ENCODE data around the gene HAO2. TPM values are rescaled to one million over a fixed set of nuclear protein-coding genes. Genes with fewer than 3 reads are reported as not detected.
"Not testable (repeated sequence)": the region's sequence is repeated elsewhere in the genome, so short reads cannot be mapped to it uniquely, and the experiment has no call there.

HAO2 gene
- total and polyA plus RNA-seq, 4 donors = not detected

GRCh38 chr1:119332622-119333021 is 36.0 kb upstream of the HAO2 start:
- Histone ChIP-seq H3K9ac (ENCODE audit: insufficient read depth in 1 of 2, low read length in 2 of 2) (no peak overlapping the region), H3K4me3 (no peak overlapping the region), H3K27ac (ENCODE audit: low read depth in 1 of 2, low read length in 1 of 2) (no peak overlapping the region), H3K36me3 (ENCODE audit: control insufficient read depth in 4 of 4, insufficient read depth in 4 of 4, low read length in 4 of 4) (no peaks in the 10 kb centered on the region), H3K27me3 (ENCODE audit: control insufficient read depth in 3 of 3, insufficient read depth in 3 of 3, low read length in 2 of 3) (no peaks in the 10 kb centered on the region), H3K9me3 (ENCODE audit: control insufficient read depth in 4 of 4, insufficient read depth in 3 of 4, low read length in 3 of 4) (no peaks in the 10 kb centered on the region), H3K4me1 (ENCODE audit: control insufficient read depth in 5 of 5, insufficient read depth in 5 of 5, low read length in 5 of 5) (peaks cover 0 to 5% (median 0%) of the 10 kb centered on the region in 5 donors)
- DNase-seq = no peak
- no peak for TF ChIP-seq CTCF (IDR thresholded peaks at IDR 0.05; ENCODE audit: control extremely low read depth, extremely low read depth)
- ATAC-seq (ENCODE audit: insufficient read depth, low FRiP score) = no peak
- 72 to 78% methylated on average over 6 of the region's 6 CpGs for WGBS, 2 donors

GRCh38 chr1:119333163-119333896 is 35.3 kb upstream of the HAO2 start:
- Histone ChIP-seq H3K27ac (ENCODE audit: low read depth in 1 of 2, low read length in 1 of 2) (no peak overlapping the region), H3K4me3 (no peak overlapping the region), H3K36me3 (ENCODE audit: control insufficient read depth in 4 of 4, insufficient read depth in 4 of 4, low read length in 4 of 4) (no peaks in the 10 kb centered on the region), H3K4me1 (ENCODE audit: control insufficient read depth in 5 of 5, insufficient read depth in 5 of 5, low read length in 5 of 5) (peaks cover 0 to 3% (median 0%) of the 10 kb centered on the region in 5 donors), H3K9me3 (ENCODE audit: control insufficient read depth in 4 of 4, insufficient read depth in 3 of 4, low read length in 3 of 4) (peaks cover 0 to 2% (median 0%) of the 10 kb centered on the region in 4 donors), H3K27me3 (ENCODE audit: control insufficient read depth in 3 of 3, insufficient read depth in 3 of 3, low read length in 2 of 3) (no peaks in the 10 kb centered on the region), H3K9ac (ENCODE audit: insufficient read depth in 1 of 2, low read length in 2 of 2) (no peak overlapping the region)
- no peak for TF ChIP-seq CTCF (IDR thresholded peaks at IDR 0.05; ENCODE audit: control extremely low read depth, extremely low read depth)
- DNase-seq (no peak), ATAC-seq (ENCODE audit: insufficient read depth, low FRiP score) (no peak)
- WGBS, 2 donors = 95 to 97% methylated on average over 23 of the region's 23 CpGs

- H3K9ac ChIP-seq (ENCODE audit: insufficient read depth in 1 of 2, low read length in 2 of 2); ATAC-seq (ENCODE audit: insufficient read depth, low FRiP score): not testable (repeated sequence)
Observed at GRCh38 chr1:119333897-119334250, 34.7 kb upstream of the HAO2 start.

GRCh38 chr1:119336848-119337247 is 31.7 kb upstream of the HAO2 start:
- no peak for TF ChIP-seq CTCF (IDR thresholded peaks at IDR 0.05; ENCODE audit: control extremely low read depth, extremely low read depth)
- Histone ChIP-seq H3K9ac (ENCODE audit: insufficient read depth in 1 of 2, low read length in 2 of 2) (no peak overlapping the region), H3K27me3 (ENCODE audit: control insufficient read depth in 3 of 3, insufficient read depth in 3 of 3, low read length in 2 of 3) (no peaks in the 10 kb centered on the region), H3K4me3 (no peak overlapping the region), H3K27ac (ENCODE audit: low read depth in 1 of 2, low read length in 1 of 2) (no peak overlapping the region), H3K4me1 (ENCODE audit: control insufficient read depth in 5 of 5, insufficient read depth in 5 of 5, low read length in 5 of 5) (peaks cover 0 to 3% (median 0%) of the 10 kb centered on the region in 5 donors), H3K36me3 (ENCODE audit: control insufficient read depth in 4 of 4, insufficient read depth in 4 of 4, low read length in 4 of 4) (no peaks in the 10 kb centered on the region), H3K9me3 (ENCODE audit: control insufficient read depth in 4 of 4, insufficient read depth in 3 of 4, low read length in 3 of 4) (peaks cover 0 to 2% (median 0%) of the 10 kb centered on the region in 4 donors)
- peak; percentile 70 to 93 (median 92) for DNase-seq
- WGBS, 2 donors = 35 to 47% methylated on average over 4 of the region's 4 CpGs
- ATAC-seq (ENCODE audit: insufficient read depth, low FRiP score) = no peak

More at GRCh38 chr1:119333897-119334250, 34.7 kb upstream of the HAO2 start:
- not testable (repeated sequence) for H3K9me3 ChIP-seq (ENCODE audit: control insufficient read depth in 4 of 4, insufficient read depth in 3 of 4, low read length in 3 of 4); H3K4me3 ChIP-seq; H3K27me3 ChIP-seq (ENCODE audit: control insufficient read depth in 3 of 3, insufficient read depth in 3 of 3, low read length in 2 of 3); H3K4me1 ChIP-seq (ENCODE audit: control insufficient read depth in 5 of 5, insufficient read depth in 5 of 5, low read length in 5 of 5); DNase-seq; H3K27ac ChIP-seq (ENCODE audit: low read depth in 1 of 2, low read length in 1 of 2); H3K36me3 ChIP-seq (ENCODE audit: control insufficient read depth in 4 of 4, insufficient read depth in 4 of 4, low read length in 4 of 4)
- 91 to 94% methylated on average over 9 to 16 of the region's 16 CpGs for WGBS, 2 donors
